ENCODE measurements around the gene CNGB1.

CNGB1 gene

DNA sequence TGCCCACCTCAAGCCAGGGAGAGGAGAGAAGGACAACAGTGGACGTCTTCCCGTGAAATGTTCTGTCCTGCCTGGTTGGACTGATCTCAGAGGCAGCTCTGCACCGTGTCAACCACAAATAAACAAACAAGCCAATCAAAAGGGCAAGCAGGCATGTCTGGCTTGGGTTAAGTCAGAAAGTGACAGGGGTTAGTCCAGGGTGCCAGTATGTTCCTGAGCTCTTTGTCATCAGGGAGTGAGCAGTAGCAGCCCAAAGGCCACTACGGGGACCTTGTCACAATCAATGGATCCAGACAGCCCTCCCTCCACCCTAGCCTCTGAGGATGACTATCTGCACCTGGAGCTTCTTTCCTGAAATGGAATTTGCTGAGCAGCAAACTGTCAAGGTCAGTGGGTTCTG lies 35.0 kb downstream of the CNGB1 start:
- no peaks in the 10 kb centered on the region for H3K36me3 ChIP-seq (replicated peaks in 1 of 2; ENCODE audit: control insufficient read depth in 2 of 2, insufficient read depth in 2 of 2, low read length in 2 of 2)

DNA sequence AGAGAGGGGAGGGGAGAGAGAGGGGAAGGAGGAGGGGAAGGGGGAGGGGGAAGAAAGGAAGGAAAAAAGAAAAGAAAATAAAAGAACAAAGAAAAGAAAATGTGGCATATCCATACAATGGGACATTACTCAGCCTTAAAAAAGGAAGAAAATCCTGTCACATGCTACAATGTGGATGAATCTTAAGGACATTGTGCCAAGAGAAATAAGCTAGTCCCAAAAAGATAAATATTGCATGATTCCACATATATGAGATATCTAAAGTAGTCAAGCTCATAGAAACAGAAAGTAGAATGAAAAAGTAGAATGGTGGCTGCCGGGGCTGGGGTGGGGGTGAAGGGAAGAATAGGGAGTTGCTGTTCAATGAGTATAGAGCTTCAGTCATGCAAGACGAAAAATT lies 40.4 kb downstream of the CNGB1 start:
- no peak overlapping the region for H2BK5ac ChIP-seq (ENCODE audit: low read length)
- no peak overlapping the region for H2AFZ ChIP-seq (ENCODE audit: low read length)
- H3K79me1 ChIP-seq (ENCODE audit: low read depth, low read length), result no peaks in the 10 kb centered on the region
- H3K4ac ChIP-seq (ENCODE audit: low read length), result no peak overlapping the region
- no peak overlapping the region for H3K27ac ChIP-seq (replicated peaks; ENCODE audit: low read length)
- H2AK5ac ChIP-seq (ENCODE audit: low read depth, low read length), result no peak overlapping the region
- H3K9me3 ChIP-seq (replicated peaks in 1 of 2; ENCODE audit: control insufficient read depth in 2 of 2, insufficient read depth in 1 of 2, low read depth in 1 of 2, low read length in 2 of 2), result no peaks in the 10 kb centered on the region
- H3K23ac ChIP-seq (ENCODE audit: low read depth, low read length, poor library complexity), result no peak overlapping the region
- no peak overlapping the region for H3K14ac ChIP-seq (ENCODE audit: low read length)
- peaks cover 0 to 7% (median 0%) of the 10 kb centered on the region in 3 experiments for H3K27me3 ChIP-seq (ENCODE audit: control insufficient read depth in 3 of 3, insufficient read depth in 3 of 3, low read depth in 1 of 3, low read length in 3 of 3)
- H2BK12ac ChIP-seq (ENCODE audit: low read length), result no peak overlapping the region
- no peak overlapping the region for H4K91ac ChIP-seq (ENCODE audit: low read depth, low read length, poor library complexity)
- no peaks in the 10 kb centered on the region for H3K36me3 ChIP-seq (replicated peaks in 1 of 2; ENCODE audit: control insufficient read depth in 2 of 2, insufficient read depth in 2 of 2, low read length in 2 of 2)
- no peak overlapping the region for H3K18ac ChIP-seq (ENCODE audit: low read length)
- no CpG with 5 or more reads among the region's 2 CpGs for WGBS, 2 donors (ENCODE audit: extremely low coverage in 2 of 2, insufficient read length in 2 of 2, insufficient replicate concordance in 1 of 2)
- H3K4me2 ChIP-seq (ENCODE audit: insufficient read depth, low read length, poor library complexity, severe bottlenecking), result no peak overlapping the region
- no peak for DNase-seq (ENCODE audit: low spot score)
- no peak overlapping the region for H3K9ac ChIP-seq (ENCODE audit: low read depth, low read length, poor library complexity)
- no peak overlapping the region for H2BK120ac ChIP-seq (ENCODE audit: low read depth, low read length)
- no peaks in the 10 kb centered on the region for H3K4me1 ChIP-seq (ENCODE audit: control insufficient read depth in 2 of 2, insufficient read depth in 1 of 2, low read depth in 1 of 2, low read length in 2 of 2)
- no peak overlapping the region for H3K4me3 ChIP-seq (ENCODE audit: low read length in 2 of 2)
- no peak overlapping the region for H4K8ac ChIP-seq (ENCODE audit: low read depth, low read length)
- no peak overlapping the region for H2BK15ac ChIP-seq (ENCODE audit: low read length)

More for the DNA sequence above, 35.0 kb downstream of the CNGB1 start:
- H3K9ac ChIP-seq (ENCODE audit: low read depth, low read length, poor library complexity), result no peak overlapping the region
- no peak overlapping the region for H3K4ac ChIP-seq (ENCODE audit: low read length)
- H4K8ac ChIP-seq (ENCODE audit: low read depth, low read length), result no peak overlapping the region
- no peak overlapping the region for H2AK5ac ChIP-seq (ENCODE audit: low read depth, low read length)
- WGBS, 2 donors (ENCODE audit: extremely low coverage in 2 of 2, insufficient read length in 2 of 2, insufficient replicate concordance in 1 of 2), result no CpG with 5 or more reads among the region's 4 CpGs
- no peaks in the 10 kb centered on the region for H3K79me1 ChIP-seq (ENCODE audit: low read depth, low read length)
- no peaks in the 10 kb centered on the region for H3K9me3 ChIP-seq (replicated peaks in 1 of 2; ENCODE audit: control insufficient read depth in 2 of 2, insufficient read depth in 1 of 2, low read depth in 1 of 2, low read length in 2 of 2)
- H3K27me3 ChIP-seq (ENCODE audit: control insufficient read depth in 3 of 3, insufficient read depth in 3 of 3, low read depth in 1 of 3, low read length in 3 of 3), result peaks cover 0 to 7% (median 0%) of the 10 kb centered on the region in 3 experiments
- no peak overlapping the region for H2BK12ac ChIP-seq (ENCODE audit: low read length)
- no peak overlapping the region for H3K4me2 ChIP-seq (ENCODE audit: insufficient read depth, low read length, poor library complexity, severe bottlenecking)
- no peak for DNase-seq (ENCODE audit: low spot score)
- H2AFZ ChIP-seq (ENCODE audit: low read length), result no peak overlapping the region
- no peak overlapping the region for H3K18ac ChIP-seq (ENCODE audit: low read length)
- no peak overlapping the region for H2BK15ac ChIP-seq (ENCODE audit: low read length)
- no peak overlapping the region for H2BK120ac ChIP-seq (ENCODE audit: low read depth, low read length)
- H3K14ac ChIP-seq (ENCODE audit: low read length), result no peak overlapping the region
- H3K23ac ChIP-seq (ENCODE audit: low read depth, low read length, poor library complexity), result no peak overlapping the region
- no peak overlapping the region for H4K91ac ChIP-seq (ENCODE audit: low read depth, low read length, poor library complexity)
- H3K4me1 ChIP-seq (ENCODE audit: control insufficient read depth in 2 of 2, insufficient read depth in 1 of 2, low read depth in 1 of 2, low read length in 2 of 2), result no peaks in the 10 kb centered on the region
- H3K27ac ChIP-seq (replicated peaks; ENCODE audit: low read length), result no peak overlapping the region
- no peak overlapping the region for H2BK5ac ChIP-seq (ENCODE audit: low read length)
- H3K4me3 ChIP-seq (ENCODE audit: low read length in 2 of 2), result no peak overlapping the region

DNA sequence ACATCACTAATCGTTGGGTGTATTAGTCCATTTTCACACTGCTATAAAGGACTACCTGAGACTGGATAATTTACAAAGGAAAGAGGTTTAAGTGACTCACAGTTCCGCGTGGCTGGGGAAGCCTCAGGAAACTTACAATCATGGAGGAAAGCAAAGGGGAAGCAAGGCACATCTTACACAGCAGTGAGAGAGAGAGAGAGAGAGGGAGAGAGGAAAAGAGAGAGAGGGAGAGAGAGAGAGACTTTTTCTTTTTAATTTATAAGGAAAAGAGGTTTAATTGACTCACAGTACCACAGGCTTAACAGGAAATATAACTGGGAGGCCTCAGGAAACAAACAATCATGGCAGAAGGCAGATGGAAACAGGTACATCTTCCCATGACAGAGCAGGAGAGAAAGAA lies 41.7 kb downstream of the CNGB1 start:
- Histone ChIP-seq H3K36me3 (replicated peaks in 1 of 2; ENCODE audit: control insufficient read depth in 2 of 2, insufficient read depth in 2 of 2, low read length in 2 of 2) (no peaks in the 10 kb centered on the region), H3K14ac (ENCODE audit: low read length) (no peak overlapping the region), H2BK12ac (ENCODE audit: low read length) (no peak overlapping the region), H3K23ac (ENCODE audit: low read depth, low read length, poor library complexity) (no peak overlapping the region), H2BK5ac (ENCODE audit: low read length) (no peak overlapping the region), H4K8ac (ENCODE audit: low read depth, low read length) (no peak overlapping the region), H2BK120ac (ENCODE audit: low read depth, low read length) (no peak overlapping the region), H3K4me1 (ENCODE audit: control insufficient read depth in 2 of 2, insufficient read depth in 1 of 2, low read depth in 1 of 2, low read length in 2 of 2) (no peaks in the 10 kb centered on the region), H3K4ac (ENCODE audit: low read length) (no peak overlapping the region), H3K27ac (replicated peaks; ENCODE audit: low read length) (no peak overlapping the region), H3K27me3 (ENCODE audit: control insufficient read depth in 3 of 3, insufficient read depth in 3 of 3, low read depth in 1 of 3, low read length in 3 of 3) (peaks cover 0 to 7% (median 0%) of the 10 kb centered on the region in 3 experiments), H3K18ac (ENCODE audit: low read length) (no peak overlapping the region), H3K4me3 (ENCODE audit: low read length in 2 of 2) (no peak overlapping the region), H2AFZ (ENCODE audit: low read length) (no peak overlapping the region), H3K4me2 (ENCODE audit: insufficient read depth, low read length, poor library complexity, severe bottlenecking) (no peak overlapping the region), H2BK15ac (ENCODE audit: low read length) (no peak overlapping the region), H4K91ac (ENCODE audit: low read depth, low read length, poor library complexity) (no peak overlapping the region), H3K9ac (ENCODE audit: low read depth, low read length, poor library complexity) (no peak overlapping the region), H3K79me1 (ENCODE audit: low read depth, low read length) (no peaks in the 10 kb centered on the region), H3K9me3 (replicated peaks in 1 of 2; ENCODE audit: control insufficient read depth in 2 of 2, insufficient read depth in 1 of 2, low read depth in 1 of 2, low read length in 2 of 2) (no peaks in the 10 kb centered on the region), H2AK5ac (ENCODE audit: low read depth, low read length) (no peak overlapping the region)
- no peak for DNase-seq (ENCODE audit: low spot score)
- WGBS, 2 donors (ENCODE audit: extremely low coverage in 2 of 2, insufficient read length in 2 of 2, insufficient replicate concordance in 1 of 2), result no CpG with 5 or more reads among the region's 3 CpGs

DNA sequence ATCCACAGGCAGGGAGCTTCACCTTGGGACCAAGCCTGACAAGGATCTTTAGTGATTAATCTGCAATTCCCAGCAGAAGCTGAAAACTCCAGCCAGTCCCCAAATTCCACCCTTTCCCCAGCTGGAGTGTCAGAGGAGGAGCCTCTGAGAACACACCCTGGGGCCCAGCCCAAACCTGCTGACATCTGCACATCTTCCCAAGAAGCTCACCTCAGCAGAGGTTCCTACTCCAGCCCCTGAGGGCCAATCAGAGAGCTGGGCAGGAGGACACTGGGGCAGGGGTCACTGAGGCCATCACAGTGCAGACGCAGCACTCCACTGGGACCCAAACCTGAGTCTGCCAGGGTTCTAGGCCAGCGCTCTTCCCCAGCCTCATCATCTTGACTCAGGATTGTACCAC lies 44.9 kb downstream of the CNGB1 start:
- H3K14ac ChIP-seq (ENCODE audit: low read length), result no peak overlapping the region
- no peak overlapping the region for H3K9ac ChIP-seq (ENCODE audit: low read depth, low read length, poor library complexity)
- no peaks in the 10 kb centered on the region for H3K4me1 ChIP-seq (ENCODE audit: control insufficient read depth in 2 of 2, insufficient read depth in 1 of 2, low read depth in 1 of 2, low read length in 2 of 2)
- no peak overlapping the region for H4K8ac ChIP-seq (ENCODE audit: low read depth, low read length)
- peaks cover 0 to 7% (median 0%) of the 10 kb centered on the region in 3 experiments for H3K27me3 ChIP-seq (ENCODE audit: control insufficient read depth in 3 of 3, insufficient read depth in 3 of 3, low read depth in 1 of 3, low read length in 3 of 3)
- H3K27ac ChIP-seq (replicated peaks; ENCODE audit: low read length), result no peak overlapping the region
- H4K91ac ChIP-seq (ENCODE audit: low read depth, low read length, poor library complexity), result no peak overlapping the region
- no peaks in the 10 kb centered on the region for H3K9me3 ChIP-seq (replicated peaks in 1 of 2; ENCODE audit: control insufficient read depth in 2 of 2, insufficient read depth in 1 of 2, low read depth in 1 of 2, low read length in 2 of 2)
- no peak overlapping the region for H3K4ac ChIP-seq (ENCODE audit: low read length)
- no peak overlapping the region for H2BK5ac ChIP-seq (ENCODE audit: low read length)
- no peak overlapping the region for H3K23ac ChIP-seq (ENCODE audit: low read depth, low read length, poor library complexity)
- DNase-seq (ENCODE audit: low spot score), result no peak
- no CpG with 5 or more reads among the region's 2 CpGs for WGBS, 2 donors (ENCODE audit: extremely low coverage in 2 of 2, insufficient read length in 2 of 2, insufficient replicate concordance in 1 of 2)
- no peaks in the 10 kb centered on the region for H3K79me1 ChIP-seq (ENCODE audit: low read depth, low read length)
- no peak overlapping the region for H2BK12ac ChIP-seq (ENCODE audit: low read length)
- no peak overlapping the region for H2BK120ac ChIP-seq (ENCODE audit: low read depth, low read length)
- H3K4me2 ChIP-seq (ENCODE audit: insufficient read depth, low read length, poor library complexity, severe bottlenecking), result no peak overlapping the region
- no peak overlapping the region for H2AK5ac ChIP-seq (ENCODE audit: low read depth, low read length)
- H3K4me3 ChIP-seq (ENCODE audit: low read length in 2 of 2), result no peak overlapping the region
- H2BK15ac ChIP-seq (ENCODE audit: low read length), result no peak overlapping the region
- H2AFZ ChIP-seq (ENCODE audit: low read length), result no peak overlapping the region
- no peaks in the 10 kb centered on the region for H3K36me3 ChIP-seq (replicated peaks in 1 of 2; ENCODE audit: control insufficient read depth in 2 of 2, insufficient read depth in 2 of 2, low read length in 2 of 2)
- no peak overlapping the region for H3K18ac ChIP-seq (ENCODE audit: low read length)
